MM.1S (cell line): ENCODE results near the gene MSGN1.

Experiments used
- DNase-seq: peaks from one replicate; pipeline ENCODE4 v3.0.0-alpha.2; 2015
- H2AFZ ChIP-seq: fragments of 300-600 bp; sonication (generic); 2 replicates; pipeline ENCODE4 v1.6.0; 2016; ENCODE audit warnings: antibody characterized with exemption, low read length
- H3F3A ChIP-seq: fragments of 300-600 bp; sonication (generic); 2 replicates; pipeline ENCODE4 v1.6.1; 2016; ENCODE audit warnings: mild to moderate bottlenecking, antibody characterized with exemption, low read length, moderate library complexity, mixed read lengths; ENCODE audit not compliant: insufficient read depth
- H3K27ac ChIP-seq: fragments of 300-600 bp; sonication (generic); 2 replicates; pipeline ENCODE4 v1.5.1; 2016; ENCODE audit warnings: mild to moderate bottlenecking, low read length
- H3K27me3 ChIP-seq: fragments of 300-600 bp; sonication (generic); replicated peaks from 2 replicates; pipeline ENCODE4 v1.6.0; 2016; ENCODE audit warnings: low read length; ENCODE audit not compliant: insufficient read depth
- H3K36me3 ChIP-seq: fragments of 300-600 bp; sonication (generic); replicated peaks from 2 replicates; pipeline ENCODE4 v1.6.1; 2016; ENCODE audit warnings: mild to moderate bottlenecking, low read length, mixed read lengths; ENCODE audit not compliant: insufficient read depth
- H3K4me1 ChIP-seq: fragments of 300-600 bp; sonication (generic); 2 replicates; pipeline ENCODE4 v1.6.1; 2016; ENCODE audit warnings: low read length, mixed read lengths
- H3K4me2 ChIP-seq: fragments of 300-600 bp; sonication (generic); 2 replicates; pipeline ENCODE4 v1.6.0; 2016; ENCODE audit warnings: low read depth, low read length
- H3K4me3 ChIP-seq: fragments of 300-600 bp; sonication (generic); 2 replicates; pipeline ENCODE4 v1.5.1; 2016; ENCODE audit warnings: low read length, mixed read lengths
- H3K79me2 ChIP-seq: fragments of 300-600 bp; sonication (generic); 2 replicates; pipeline ENCODE4 v1.6.1; 2016; ENCODE audit warnings: mixed run types, low read length, mixed read lengths
- H3K9ac ChIP-seq: fragments of 300-600 bp; sonication (generic); 2 replicates; pipeline ENCODE4 v1.6.1; 2016; ENCODE audit warnings: low read length, mixed read lengths
- H3K9me2 ChIP-seq: fragments of 300-600 bp; sonication (generic); replicated peaks from 2 replicates; pipeline ENCODE4 v1.6.1; 2016; ENCODE audit warnings: mild to moderate bottlenecking, low read length, mixed read lengths; ENCODE audit not compliant: insufficient read depth
- H3K9me3 ChIP-seq: fragments of 300-600 bp; sonication (generic); replicated peaks from 2 replicates; pipeline ENCODE4 v1.6.1; 2016; ENCODE audit warnings: mild to moderate bottlenecking, low read length, mixed read lengths; ENCODE audit not compliant: insufficient read depth
- H4K20me1 ChIP-seq: fragments of 300-600 bp; sonication (generic); 2 replicates; pipeline ENCODE4 v1.6.1; 2016; ENCODE audit warnings: mild to moderate bottlenecking, low read length, moderate library complexity, mixed read lengths; ENCODE audit not compliant: insufficient read depth
- CTCF ChIP-seq: fragments of 300-600 bp; sonication (generic); IDR thresholded peaks from 2 replicates; pipeline ENCODE4 v1.5.1; 2016; ENCODE audit warnings: antibody characterized with exemption, low read length, mixed read lengths
- EZH2 ChIP-seq: fragments of 300-600 bp; sonication (generic); optimal IDR thresholded peaks from 2 replicates; pipeline ENCODE3; 2017; ENCODE audit warnings: low read depth, mild to moderate bottlenecking, antibody characterized with exemption, low read length, mixed read lengths
- EZH2phosphoT487 ChIP-seq: fragments of 300-600 bp; sonication (generic); IDR thresholded peaks from 2 replicates; pipeline ENCODE4 v1.6.1; 2018; ENCODE audit warnings: antibody characterized with exemption, low read length

The MSGN1 gene

GRCh38 chr2:17863539-17863938, 47.3 kb downstream of the MSGN1 start:
- Histone ChIP-seq H3K9me3 (no peaks in the 10 kb centered on the region), H3K27me3 (no peaks in the 10 kb centered on the region), H3K36me3 (no peaks in the 10 kb centered on the region), H3K4me2 (no peak overlapping the region), H4K20me1 (no peaks in the 10 kb centered on the region), H2AFZ (no peak overlapping the region), H3K4me3 (no peak overlapping the region), H3K27ac (no peak overlapping the region), H3K9me2 (no peaks in the 10 kb centered on the region), H3K9ac (no peak overlapping the region), H3K4me1 (no peaks in the 10 kb centered on the region), H3K79me2 (no peaks in the 10 kb centered on the region), H3F3A (no peaks in the 10 kb centered on the region)
- no peak for DNase-seq
- TF ChIP-seq EZH2 (no peak), CTCF (no peak), EZH2phosphoT487 (no peak)

GRCh38 chr2:17864676-17865075, 48.4 kb downstream of the MSGN1 start:
- H3K4me2 ChIP-seq: no peak overlapping the region
- no peaks in the 10 kb centered on the region for H3K27me3 ChIP-seq
- TF ChIP-seq CTCF: no peak
- TF ChIP-seq EZH2phosphoT487: no peak
- no peaks in the 10 kb centered on the region for H3K9me3 ChIP-seq
- no peak overlapping the region for H2AFZ ChIP-seq
- no peaks in the 10 kb centered on the region for H3F3A ChIP-seq
- no peak overlapping the region for H3K9ac ChIP-seq
- H4K20me1 ChIP-seq: no peaks in the 10 kb centered on the region
- H3K36me3 ChIP-seq: no peaks in the 10 kb centered on the region
- H3K27ac ChIP-seq: no peak overlapping the region
- no peaks in the 10 kb centered on the region for H3K79me2 ChIP-seq
- no peak for DNase-seq
- H3K4me3 ChIP-seq: no peak overlapping the region
- no peaks in the 10 kb centered on the region for H3K9me2 ChIP-seq
- H3K4me1 ChIP-seq: no peaks in the 10 kb centered on the region

GRCh38 chr2:17867133-17867532, 50.9 kb downstream of the MSGN1 start:
- Histone ChIP-seq H4K20me1 (no peaks in the 10 kb centered on the region), H3K9ac (no peak overlapping the region), H3F3A (no peaks in the 10 kb centered on the region), H3K9me2 (no peaks in the 10 kb centered on the region), H3K79me2 (no peaks in the 10 kb centered on the region), H2AFZ (no peak overlapping the region), H3K36me3 (no peaks in the 10 kb centered on the region), H3K27ac (no peak overlapping the region), H3K4me1 (no peaks in the 10 kb centered on the region), H3K9me3 (no peaks in the 10 kb centered on the region), H3K4me3 (no peak overlapping the region), H3K27me3 (no peaks in the 10 kb centered on the region), H3K4me2 (no peak overlapping the region)
- no peak for DNase-seq
- TF ChIP-seq EZH2 (no peak), CTCF (no peak), EZH2phosphoT487 (no peak)
